Left kidney (tissue), 2 donors: Measurements from ENCODE around the gene TAF6. TPM values are rescaled to one million over a fixed set of nuclear protein-coding genes. Genes with fewer than 3 reads are reported as not detected.
"Not testable (repeated sequence)": the region's sequence is repeated elsewhere in the genome, so short reads cannot be mapped to it uniquely, and the experiment has no call there.

ENCODE experiments used
- DNase-seq: peaks from one replicate; pipeline ENCODE4 v3.0.0-alpha.2; 2013
- polyA plus RNA-seq: library from polyadenylated mRNA; unstranded; fragments of 120-200 nt; gene quantifications from one replicate; pipeline ENCODE4 v1.2.1, GENCODE V29; 2013; ENCODE audit not compliant: insufficient read length

The TAF6 gene
- polyA plus RNA-seq, 1 donor, result 67.9 TPM

- DNase-seq, result no peak
Measured at GRCh38 chr7:100153708-100154535, 34.8 kb upstream of the TAF6 start.

GRCh38 chr7:100152937-100153666 is 33.9 kb upstream of the TAF6 start:
- no peak for DNase-seq

- DNase-seq, result no peak
Measured at GRCh38 chr7:100152404-100152803, 33.2 kb upstream of the TAF6 start.

- peak; percentile 97 for DNase-seq
Measured at GRCh38 chr7:100148559-100149328, 29.6 kb upstream of the TAF6 start, which contains the start of gene LAMTOR4. Gene LAMTOR4 (plus strand): TSS chr7:100148918. CDS start chr7:100148973, 55 bp downstream.

- DNase-seq, result no peak
Measured at GRCh38 chr7:100148225-100148558, 29.0 kb upstream of the TAF6 start.

- no peak for DNase-seq
Measured at GRCh38 chr7:100147278-100147677, 28.1 kb upstream of the TAF6 start.

GRCh38 chr7:100146350-100146749 is 27.2 kb upstream of the TAF6 start:
- not testable (repeated sequence) for DNase-seq

GRCh38 chr7:100142461-100142860 is 23.3 kb upstream of the TAF6 start:
- no peak for DNase-seq

GRCh38 chr7:100141555-100141949 is 22.4 kb upstream of the TAF6 start:
- no peak for DNase-seq

- DNase-seq, result no peak
Measured at GRCh38 chr7:100137851-100138760, 18.9 kb upstream of the TAF6 start.

GRCh38 chr7:100132697-100133151 is 13.6 kb upstream of the TAF6 start:
- no peak for DNase-seq

- DNase-seq, result no peak
Measured at GRCh38 chr7:100132126-100132525, 13.0 kb upstream of the TAF6 start.

GRCh38 chr7:100130608-100131453 is 11.7 kb upstream of the TAF6 start:
- DNase-seq, result peak; percentile 75

GRCh38 chr7:100130220-100130607 is 11.1 kb upstream of the TAF6 start:
- not testable (repeated sequence) for DNase-seq

GRCh38 chr7:100128637-100128963 is 9.4 kb upstream of the TAF6 start:
- no peak for DNase-seq

- no peak for DNase-seq
Measured at GRCh38 chr7:100127866-100128636, 8.9 kb upstream of the TAF6 start.

- peak; percentile 94 for DNase-seq
Measured at GRCh38 chr7:100126931-100127865, 8.0 kb upstream of the TAF6 start, which contains the start of gene MBLAC1. Gene MBLAC1 (plus strand): TSS chr7:100126967. CDS start chr7:100127396, 429 bp downstream.

GRCh38 chr7:100126239-100126930 is 7.2 kb upstream of the TAF6 start:
- no peak for DNase-seq
